ACC112 (cell line): ENCODE data around the gene LRRC3B.
"Not testable (repeated sequence)": the region's sequence is repeated elsewhere in the genome, so short reads cannot be mapped to it uniquely, and the experiment has no call there.

Source experiments
- H2AFZ ChIP-seq: fragments of 200-600 bp; sonication (generic); one replicate; pipeline ENCODE4 v1.6.0; 2017; ENCODE audit warnings: antibody characterized with exemption, low read length; ENCODE audit not compliant: unreplicated experiment
- H3K27ac ChIP-seq: fragments of 200-600 bp; sonication (generic); 2 replicates; pipeline ENCODE4 v1.5.1; 2014; ENCODE audit warnings: low read depth, mild to moderate bottlenecking, antibody characterized with exemption, low read length, moderate library complexity
- H3K27me3 ChIP-seq: fragments of 200-600 bp; sonication (generic); 2 replicates; pipeline ENCODE4 v1.6.1; 2014; ENCODE audit warnings: mild to moderate bottlenecking, antibody characterized with exemption, low read length, moderate library complexity, mixed read lengths; ENCODE audit not compliant: insufficient read depth
- H3K36me3 ChIP-seq: fragments of 200-600 bp; sonication (generic); 2 replicates; pipeline ENCODE4 v1.6.1; 2016; ENCODE audit warnings: mild to moderate bottlenecking, antibody characterized with exemption, low read length, moderate library complexity, mixed read lengths; ENCODE audit not compliant: insufficient read depth
- H3K4me1 ChIP-seq: fragments of 200-600 bp; sonication (generic); one replicate; pipeline ENCODE4 v1.6.1; 2016; ENCODE audit warnings: low read length, mixed read lengths; ENCODE audit not compliant: insufficient read depth, unreplicated experiment, control insufficient read depth
- H3K4me3 ChIP-seq: fragments of 200-600 bp; sonication (generic); 2 replicates; pipeline ENCODE4 v1.5.1; 2014; ENCODE audit warnings: mild to moderate bottlenecking, low read depth, low read length
- H3K79me2 ChIP-seq: fragments of 200-600 bp; sonication (generic); one replicate; pipeline ENCODE4 v1.6.0; 2016; ENCODE audit warnings: low read length; ENCODE audit not compliant: control insufficient read depth, unreplicated experiment, insufficient read depth

LRRC3B gene

GRCh38 chr3:26622621-26623418, at the start of gene LRRC3B:
TSS of gene LRRC3B (plus strand) at chr3:26622772. CDS start at chr3:26709673, 86,901 bp downstream.
- H3K27ac ChIP-seq, result no peak within 1 kb of the TSS
- H3K36me3 ChIP-seq, result no peaks in the 10 kb centered on the region
- H3K27me3 ChIP-seq, result peaks cover 21% of the 10 kb centered on the region
- H3K79me2 ChIP-seq, result no peaks in the 10 kb centered on the region
- H3K4me1 ChIP-seq, result no peaks in the 10 kb centered on the region
- H2AFZ ChIP-seq, result no peak within 1 kb of the TSS
- no peak within 1 kb of the TSS for H3K4me3 ChIP-seq

- Histone ChIP-seq H3K4me3 (no peak overlapping the region), H3K36me3 (no peaks in the 10 kb centered on the region), H3K79me2 (no peaks in the 10 kb centered on the region), H2AFZ (no peak overlapping the region), H3K27me3 (no peaks in the 10 kb centered on the region), H3K4me1 (no peaks in the 10 kb centered on the region), H3K27ac (no peak overlapping the region)
Measured at GRCh38 chr3:26574766-26575165, 47.8 kb upstream of the LRRC3B start.

DNA sequence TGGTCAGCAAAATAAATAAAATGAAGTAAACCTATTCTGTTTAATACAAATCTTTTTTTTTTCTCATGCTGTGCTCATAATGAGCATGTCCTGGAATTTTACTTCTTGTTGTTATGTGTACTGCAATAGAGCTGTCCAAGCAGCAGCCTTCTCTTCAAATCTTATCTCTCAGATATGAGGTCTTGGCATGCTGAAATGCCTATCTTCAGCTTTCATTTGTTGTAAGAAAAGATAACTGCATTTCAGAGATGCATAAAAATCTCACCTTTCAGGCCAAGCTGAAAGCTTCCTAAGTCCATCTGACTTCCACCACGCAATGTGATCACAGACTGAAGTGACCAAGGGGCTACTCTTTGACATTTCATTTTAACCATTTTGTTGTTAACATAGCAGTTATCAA, 43.5 kb upstream of the LRRC3B start:
- no peak overlapping the region for H2AFZ ChIP-seq
- H3K27me3 ChIP-seq, result no peaks in the 10 kb centered on the region
- no peak overlapping the region for H3K27ac ChIP-seq
- no peaks in the 10 kb centered on the region for H3K79me2 ChIP-seq
- H3K4me3 ChIP-seq, result no peak overlapping the region
- no peaks in the 10 kb centered on the region for H3K4me1 ChIP-seq
- H3K36me3 ChIP-seq, result no peaks in the 10 kb centered on the region

DNA sequence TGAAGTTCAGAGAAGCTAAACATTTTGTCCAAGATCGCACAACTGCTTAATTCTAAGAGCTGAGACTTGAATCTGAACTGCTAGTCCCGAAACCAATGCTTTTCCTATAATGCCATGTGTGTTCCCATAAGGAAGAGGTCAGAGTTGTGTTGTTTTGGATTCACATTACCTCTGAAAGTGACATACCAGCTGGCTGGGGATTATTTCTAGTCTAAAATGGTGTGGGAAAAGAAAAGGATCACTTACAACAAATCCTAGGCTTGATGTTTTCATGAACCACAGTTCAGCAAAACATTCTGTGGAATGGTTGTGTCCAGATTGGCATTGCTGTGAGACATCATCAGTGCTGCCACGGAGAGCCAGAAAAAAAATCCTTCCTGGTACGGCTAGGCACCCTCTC, 35.0 kb upstream of the LRRC3B start:
- Histone ChIP-seq H3K27me3 (no peaks in the 10 kb centered on the region), H3K4me1 (no peaks in the 10 kb centered on the region), H3K36me3 (no peaks in the 10 kb centered on the region), H3K27ac (no peak overlapping the region), H3K79me2 (no peaks in the 10 kb centered on the region), H2AFZ (no peak overlapping the region), H3K4me3 (no peak overlapping the region)

- Histone ChIP-seq H3K4me1 (no peaks in the 10 kb centered on the region), H2AFZ (no peak overlapping the region), H3K27me3 (no peaks in the 10 kb centered on the region), H3K79me2 (no peaks in the 10 kb centered on the region), H3K4me3 (no peak overlapping the region), H3K27ac (no peak overlapping the region), H3K36me3 (no peaks in the 10 kb centered on the region)
Measured at GRCh38 chr3:26588931-26589330, 33.6 kb upstream of the LRRC3B start.

DNA sequence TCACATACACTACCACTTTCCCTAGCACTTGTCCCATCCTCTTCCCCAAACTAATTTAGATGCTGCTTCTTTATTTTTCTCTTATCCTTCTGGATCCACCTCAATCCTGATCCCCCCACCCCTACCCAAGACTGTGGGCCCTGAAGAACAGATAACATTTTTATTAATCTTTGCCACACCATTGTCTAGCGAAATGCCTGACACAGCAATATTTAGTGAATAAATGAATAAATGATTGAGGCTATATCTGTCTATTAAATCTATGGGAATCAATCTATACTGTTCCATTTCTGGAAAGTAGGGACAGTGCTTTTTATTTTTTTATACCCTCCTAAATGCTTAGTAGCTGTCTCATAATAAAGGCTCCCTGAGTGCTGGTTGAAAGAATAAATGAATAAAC, 32.9 kb upstream of the LRRC3B start:
- Histone ChIP-seq H3K79me2 (no peaks in the 10 kb centered on the region), H3K27ac (no peak overlapping the region), H3K4me1 (no peaks in the 10 kb centered on the region), H2AFZ (no peak overlapping the region), H3K4me3 (no peak overlapping the region), H3K27me3 (no peaks in the 10 kb centered on the region), H3K36me3 (no peaks in the 10 kb centered on the region)

DNA sequence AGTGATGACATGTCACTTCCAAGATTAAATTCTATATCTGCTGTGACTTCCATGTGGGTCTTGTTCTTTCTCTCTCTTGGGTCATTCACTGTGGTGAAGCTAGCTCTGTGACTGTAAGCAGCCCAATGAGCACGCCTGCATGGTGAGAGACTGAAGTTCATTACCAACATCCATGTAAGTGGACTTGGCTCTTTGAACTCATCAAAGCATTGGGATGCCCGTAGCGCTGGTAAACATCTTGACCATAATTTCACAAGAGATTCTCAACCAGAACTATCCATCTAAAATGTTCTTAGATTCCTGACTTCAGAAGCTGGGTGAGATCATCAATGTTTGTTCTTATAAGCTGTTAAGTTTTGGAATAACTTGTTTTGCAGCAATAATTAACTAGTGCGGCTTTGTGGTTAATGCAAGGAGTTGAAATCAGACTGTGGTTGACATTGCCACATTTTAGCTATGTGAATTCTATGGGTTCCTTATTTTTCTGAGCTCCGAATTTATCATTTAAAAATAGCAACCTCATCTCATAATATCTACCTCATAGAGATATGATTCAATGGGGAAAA, 31.6 kb upstream of the LRRC3B start:
- H3K4me1 ChIP-seq, result no peaks in the 10 kb centered on the region
- H2AFZ ChIP-seq, result no peak overlapping the region
- H3K36me3 ChIP-seq, result no peaks in the 10 kb centered on the region
- no peaks in the 10 kb centered on the region for H3K79me2 ChIP-seq
- no peak overlapping the region for H3K27ac ChIP-seq
- no peaks in the 10 kb centered on the region for H3K27me3 ChIP-seq
- no peak overlapping the region for H3K4me3 ChIP-seq

DNA sequence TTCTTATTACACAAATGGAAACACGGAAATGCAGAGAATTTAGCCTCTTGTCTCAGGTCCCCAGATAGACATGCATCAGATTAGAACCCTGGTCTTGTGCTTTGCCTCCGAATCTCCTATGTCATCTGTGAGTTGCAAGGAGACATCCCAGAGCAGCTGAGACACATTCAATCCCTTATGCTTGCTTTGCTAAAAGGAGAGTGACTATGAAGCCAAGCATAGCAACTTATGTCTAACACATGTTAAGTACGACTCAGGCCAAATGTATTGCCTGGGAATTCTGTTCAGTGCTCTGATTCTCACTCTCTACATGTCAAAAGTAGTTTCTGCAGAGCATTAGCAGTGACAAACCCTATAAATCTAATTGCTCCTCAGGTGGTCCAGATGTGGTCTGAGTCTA, 30.6 kb upstream of the LRRC3B start:
- no peak overlapping the region for H3K27ac ChIP-seq
- H3K27me3 ChIP-seq, result no peaks in the 10 kb centered on the region
- no peak overlapping the region for H2AFZ ChIP-seq
- H3K4me1 ChIP-seq, result no peaks in the 10 kb centered on the region
- no peaks in the 10 kb centered on the region for H3K36me3 ChIP-seq
- no peaks in the 10 kb centered on the region for H3K79me2 ChIP-seq
- H3K4me3 ChIP-seq, result no peak overlapping the region

DNA sequence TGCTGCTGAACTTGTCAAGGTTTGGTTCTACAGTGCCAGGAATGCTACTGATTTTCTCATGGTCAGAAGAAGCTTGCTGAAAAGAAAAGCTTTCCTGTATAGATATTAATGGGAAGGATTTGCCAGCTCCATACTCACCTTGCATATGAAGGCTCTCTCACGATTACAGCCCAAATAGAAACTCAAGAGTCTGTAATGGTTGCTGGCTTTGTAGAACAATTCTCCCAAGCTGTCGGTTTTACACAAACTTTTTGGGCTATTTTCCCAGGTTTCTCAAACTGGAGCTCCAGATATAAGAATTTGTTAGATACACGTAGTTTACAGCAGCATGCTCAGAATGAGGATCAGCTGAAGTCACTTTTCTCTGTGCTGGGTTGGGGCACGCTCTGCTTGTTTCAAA, 30.1 kb upstream of the LRRC3B start:
- no peak overlapping the region for H3K27ac ChIP-seq
- no peaks in the 10 kb centered on the region for H3K79me2 ChIP-seq
- H3K27me3 ChIP-seq, result no peaks in the 10 kb centered on the region
- H2AFZ ChIP-seq, result no peak overlapping the region
- H3K4me3 ChIP-seq, result no peak overlapping the region
- H3K36me3 ChIP-seq, result no peaks in the 10 kb centered on the region
- H3K4me1 ChIP-seq, result no peaks in the 10 kb centered on the region

GRCh38 chr3:26596335-26596734, 26.2 kb upstream of the LRRC3B start:
- Histone ChIP-seq H3K79me2 (no peaks in the 10 kb centered on the region), H3K4me1 (no peaks in the 10 kb centered on the region), H3K27ac (no peak overlapping the region), H3K27me3 (no peaks in the 10 kb centered on the region), H2AFZ (no peak overlapping the region), H3K36me3 (no peaks in the 10 kb centered on the region), H3K4me3 (no peak overlapping the region)

DNA sequence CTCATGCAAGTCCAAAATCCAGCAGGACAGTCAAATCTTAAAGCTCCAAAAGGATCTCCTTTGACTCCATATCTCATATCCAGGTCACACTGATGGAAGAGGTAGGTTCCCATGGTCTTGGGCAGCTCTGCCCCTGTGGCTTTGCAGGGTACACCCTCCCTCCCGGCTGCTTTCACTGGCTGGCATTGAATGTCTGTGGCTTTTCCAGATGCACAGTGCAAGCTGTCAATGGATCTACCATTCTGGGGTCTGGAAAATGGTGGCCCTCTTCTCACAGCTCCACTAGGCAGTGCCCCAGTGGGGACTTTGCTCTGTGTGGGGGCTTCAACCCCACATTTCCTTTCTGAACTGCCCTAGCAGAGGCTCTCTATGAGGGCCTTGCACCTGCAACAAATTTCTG, 19.3 kb upstream of the LRRC3B start:
- not testable (repeated sequence) for H3K27me3 ChIP-seq, H3K36me3 ChIP-seq, H3K4me3 ChIP-seq, H2AFZ ChIP-seq, H3K79me2 ChIP-seq, H3K4me1 ChIP-seq, H3K27ac ChIP-seq
